HG02870 (cell line): ENCODE measurements around the gene ZCCHC18.
A peak's percentile ranks its signal among the peaks of the same experiment; 100 is the strongest.
"Not testable (repeated sequence)": the region's sequence is repeated elsewhere in the genome, so short reads cannot be mapped to it uniquely, and the experiment has no call there.

Experiments
- ATAC-seq: cut with Tn5 transposase; IDR thresholded peaks from one replicate; pipeline ENCODE4 v1.9.1; 2021; ENCODE audit warnings: mild to moderate bottlenecking, moderate library complexity; ENCODE audit not compliant: unreplicated experiment

Gene ZCCHC18

GRCh38 chrX:104112326-104112951 is at the start of gene ZCCHC18:
ZCCHC18 (plus strand) TSS chrX:104112523; CDS start chrX:104114112, 1,589 bp downstream.
- ATAC-seq = peak; percentile 56

DNA sequence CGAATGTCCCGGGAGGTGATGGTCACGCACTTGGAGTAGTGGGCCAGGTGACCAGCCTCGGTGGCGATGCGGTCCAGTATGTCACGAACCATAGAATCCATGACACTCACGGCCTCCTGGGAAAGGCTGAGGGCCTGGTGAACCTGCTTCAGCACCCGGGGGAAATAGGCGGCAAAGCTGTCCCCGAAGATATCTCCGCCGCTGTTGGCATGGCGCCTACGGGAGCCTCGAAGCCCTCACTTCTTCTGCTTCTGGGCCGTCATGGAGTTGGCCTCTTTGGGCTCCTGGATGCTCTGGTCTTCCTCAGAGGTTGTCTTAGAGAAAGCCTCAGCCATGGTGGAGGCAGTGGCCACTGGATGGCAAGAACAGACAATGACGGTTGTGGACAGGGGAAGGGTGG is 49.7 kb upstream of the ZCCHC18 start:
- ATAC-seq = not testable (repeated sequence)

DNA sequence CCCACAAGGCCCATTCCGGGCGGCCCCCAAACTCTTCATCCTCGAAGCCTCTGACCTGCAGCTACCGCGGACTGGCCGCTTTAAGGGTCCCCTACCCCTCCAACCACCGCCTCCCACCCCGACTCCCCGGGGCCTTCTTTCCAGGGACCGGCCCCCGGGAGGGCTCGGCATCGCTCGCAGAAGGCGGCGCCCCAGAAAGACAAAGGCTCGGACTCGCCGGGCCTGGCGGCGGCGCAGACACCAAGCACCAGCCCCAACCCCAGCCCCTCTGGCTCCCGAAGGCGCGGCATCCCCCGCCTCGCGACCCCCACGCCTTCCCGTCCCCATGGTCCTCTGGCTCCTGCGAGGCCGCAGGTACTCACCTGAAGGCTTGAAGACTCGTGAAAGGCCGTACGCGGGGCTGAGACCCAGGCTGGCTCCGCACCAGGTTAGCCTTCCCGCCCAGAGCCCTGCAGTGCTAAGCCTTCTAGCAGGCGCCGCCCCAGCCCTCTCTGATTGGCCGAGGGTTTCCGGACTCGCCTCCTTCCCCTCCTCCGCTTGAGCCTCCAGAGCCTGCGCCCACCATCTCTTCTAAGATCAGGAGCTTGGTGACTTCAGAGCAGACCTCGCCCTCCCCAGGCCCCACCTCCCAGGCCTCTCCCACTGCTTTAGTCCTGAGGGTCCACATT is 36.4 kb upstream of the ZCCHC18 start, which contains the start of gene TMSB15C:
Gene TMSB15C, minus strand, starts transcription at position 459 of the 668 bp plus-strand sequence.
- peak; percentile 98 for ATAC-seq

- ATAC-seq = not testable (repeated sequence)
These were observed 34.5 kb upstream of the ZCCHC18 start for GRCh38 chrX:104077854-104078253.

- no peak for ATAC-seq
These were observed 28.3 kb upstream of the ZCCHC18 start for GRCh38 chrX:104084063-104084462.

GRCh38 chrX:104084534-104085277 is 27.6 kb upstream of the ZCCHC18 start:
- no peak for ATAC-seq

DNA sequence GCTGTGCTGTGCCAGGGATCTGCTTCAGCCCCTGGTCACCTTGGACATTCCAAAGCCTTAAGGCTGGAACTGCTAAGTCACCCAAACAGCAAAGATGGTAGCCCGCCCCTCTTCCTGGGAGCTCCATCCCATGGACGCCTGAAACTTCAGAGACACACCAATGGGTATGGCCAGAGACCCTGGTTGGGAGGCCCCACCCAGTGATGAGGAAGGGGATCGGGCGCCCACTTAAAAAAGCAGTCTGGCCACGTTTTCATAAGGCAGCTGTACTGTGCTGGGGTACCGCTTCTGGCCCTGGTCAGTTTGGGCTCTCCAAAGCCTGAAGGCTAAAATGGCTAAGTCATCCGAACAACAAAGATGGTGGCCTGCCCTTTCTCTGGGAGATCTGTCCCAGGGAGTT is 26.8 kb upstream of the ZCCHC18 start:
- no peak for ATAC-seq

DNA sequence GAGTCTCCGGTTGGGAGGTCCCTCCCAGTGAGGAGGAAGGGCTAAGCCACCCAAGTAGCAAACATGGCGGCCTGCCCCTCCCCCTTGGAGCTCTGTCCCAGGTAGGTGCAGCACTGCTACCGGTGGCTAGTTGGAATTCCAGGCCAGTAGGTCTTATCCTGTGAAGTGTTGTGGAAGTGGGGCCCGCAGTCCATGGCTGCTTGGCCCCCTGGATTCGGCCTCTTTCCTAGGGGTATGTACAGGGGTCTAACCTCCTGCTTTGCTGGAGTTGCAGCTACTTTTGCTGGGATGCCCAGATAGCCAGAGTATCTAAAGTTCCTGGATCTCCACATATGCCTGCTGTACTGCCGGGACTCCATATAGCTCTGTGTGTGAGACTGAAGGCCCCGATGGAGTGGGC is 26.4 kb upstream of the ZCCHC18 start:
- ATAC-seq = no peak

- ATAC-seq = peak; percentile 83
These were observed 14.0 kb upstream of the ZCCHC18 start for GRCh38 chrX:104098151-104098808.

- no peak for ATAC-seq
These were observed 13.4 kb upstream of the ZCCHC18 start for GRCh38 chrX:104098919-104099318.

- no peak for ATAC-seq
These were observed 7.6 kb upstream of the ZCCHC18 start for GRCh38 chrX:104104676-104105075.

DNA sequence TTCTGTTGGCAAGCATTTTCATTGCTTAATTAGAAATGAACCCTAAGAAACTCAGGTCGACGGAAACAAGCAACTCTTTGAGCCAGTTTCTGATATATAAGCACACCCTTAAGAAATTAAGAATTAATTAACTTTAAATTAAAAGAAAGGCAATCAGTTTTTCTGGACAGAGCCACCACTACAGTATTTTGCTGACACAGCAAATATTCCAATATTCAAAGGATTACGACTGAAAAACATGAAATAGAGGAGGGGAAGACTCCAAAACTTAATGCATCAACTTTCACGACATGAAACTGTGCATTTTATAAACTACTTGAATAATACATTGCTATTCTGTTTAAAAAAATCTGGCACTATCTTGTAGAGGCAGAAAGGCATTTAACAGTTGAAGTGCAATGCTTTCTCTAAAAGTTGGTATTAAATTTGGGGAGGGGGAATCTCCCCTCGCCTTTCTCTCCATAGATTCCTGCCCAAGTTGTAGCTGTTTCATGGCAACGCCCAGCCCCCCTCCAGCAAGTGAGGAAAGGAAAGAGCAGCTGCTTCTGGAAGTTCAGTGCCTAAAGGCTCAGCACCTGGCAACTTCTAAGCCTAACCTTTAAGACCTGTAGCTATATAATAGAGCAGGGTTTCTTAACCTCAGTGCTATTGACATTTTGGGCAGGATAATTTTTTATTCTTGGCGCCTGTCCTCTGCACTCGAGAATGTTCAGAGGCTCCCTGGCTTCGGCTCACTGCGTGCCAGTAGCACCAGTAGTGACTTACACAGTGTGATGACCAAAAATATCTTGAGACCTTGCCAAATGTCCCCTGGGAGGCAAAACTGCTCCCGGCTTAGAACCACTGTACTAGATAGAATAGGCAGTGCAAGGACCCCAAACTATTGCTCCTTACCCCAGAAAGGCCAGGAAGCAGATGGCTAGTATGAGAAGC is 6.7 kb upstream of the ZCCHC18 start:
- ATAC-seq = no peak

DNA sequence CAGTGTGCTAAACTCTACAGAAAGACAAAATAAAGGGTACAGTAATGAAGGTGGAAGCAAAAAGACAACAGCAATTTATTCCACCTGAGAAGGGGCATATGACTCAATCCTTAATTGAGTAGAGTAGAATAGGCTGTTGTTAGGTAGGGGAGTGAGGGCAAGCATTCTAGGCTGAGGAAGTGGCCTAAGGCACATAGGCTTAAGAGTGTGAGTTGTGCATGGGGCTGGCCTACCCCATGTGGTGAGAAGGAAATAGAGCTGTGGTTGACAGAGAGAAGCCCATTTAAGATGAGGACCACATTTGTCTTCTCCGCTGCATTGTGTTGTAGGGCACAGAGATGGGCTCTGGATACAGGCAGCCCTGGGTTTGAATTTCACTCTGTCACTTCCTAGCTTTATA is 3.4 kb upstream of the ZCCHC18 start:
- no peak for ATAC-seq

- ATAC-seq = peak; percentile 80
These were observed 1.7 kb upstream of the ZCCHC18 start for GRCh38 chrX:104110491-104111240.

DNA sequence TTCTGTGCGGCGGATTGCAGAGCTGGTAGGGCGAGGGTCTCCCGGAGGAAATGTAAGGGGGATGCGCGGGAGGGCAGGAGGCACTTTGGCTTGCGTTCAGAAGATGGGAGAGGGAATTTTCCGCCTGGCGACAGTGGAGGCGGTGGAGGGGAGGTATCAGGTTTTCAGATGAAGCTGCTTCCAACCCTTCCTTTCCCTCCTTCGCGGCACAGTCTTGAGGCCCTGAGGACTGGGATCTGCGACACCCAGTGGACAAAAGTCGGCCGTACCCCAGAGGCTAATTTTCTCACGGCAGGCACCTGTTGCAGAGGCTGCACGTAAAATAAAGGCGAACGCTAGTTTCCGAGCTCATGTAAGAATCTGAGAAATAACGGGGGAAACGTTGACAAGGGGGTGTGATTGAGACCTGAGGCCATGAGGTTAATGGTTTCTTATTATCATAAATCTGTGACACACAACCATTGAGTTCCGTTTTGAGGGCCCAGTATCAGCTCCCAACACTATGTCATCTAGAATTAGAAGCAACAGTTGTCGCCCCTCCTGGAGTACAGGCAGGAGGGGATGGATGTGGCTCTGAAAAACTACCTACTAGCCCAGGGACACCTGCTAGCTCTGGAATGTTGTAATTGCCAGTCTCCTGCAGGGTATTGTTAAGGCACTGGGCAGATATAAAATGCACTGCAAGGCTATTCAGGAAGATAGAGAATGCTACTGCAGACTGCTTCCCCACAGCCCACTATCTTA is 1.1 kb downstream of the ZCCHC18 start:
- peak; percentile 28 for ATAC-seq

DNA sequence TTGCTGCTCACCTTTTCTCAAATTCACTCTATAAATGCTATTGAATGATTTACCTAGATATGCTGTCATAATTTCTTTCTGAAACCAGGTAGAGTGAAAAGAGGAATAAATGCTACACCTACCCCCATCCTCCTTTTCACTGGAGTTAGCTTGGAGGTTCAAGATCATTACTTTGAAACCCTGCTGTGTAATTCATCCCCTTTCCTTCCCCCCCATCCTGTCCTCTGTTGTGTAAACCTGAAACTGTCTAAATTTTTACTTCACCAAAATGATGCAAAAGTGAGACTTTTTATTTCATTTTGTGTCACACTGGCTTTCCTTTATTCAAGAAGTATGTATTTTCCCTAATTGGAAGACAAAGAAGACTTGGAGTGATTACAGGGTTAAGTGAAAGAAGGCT is 5.4 kb downstream of the ZCCHC18 start:
- no peak for ATAC-seq

- no peak for ATAC-seq
These were observed 6.4 kb downstream of the ZCCHC18 start for GRCh38 chrX:104118765-104119164.

- no peak for ATAC-seq
These were observed 10.5 kb downstream of the ZCCHC18 start for GRCh38 chrX:104122829-104123228.

DNA sequence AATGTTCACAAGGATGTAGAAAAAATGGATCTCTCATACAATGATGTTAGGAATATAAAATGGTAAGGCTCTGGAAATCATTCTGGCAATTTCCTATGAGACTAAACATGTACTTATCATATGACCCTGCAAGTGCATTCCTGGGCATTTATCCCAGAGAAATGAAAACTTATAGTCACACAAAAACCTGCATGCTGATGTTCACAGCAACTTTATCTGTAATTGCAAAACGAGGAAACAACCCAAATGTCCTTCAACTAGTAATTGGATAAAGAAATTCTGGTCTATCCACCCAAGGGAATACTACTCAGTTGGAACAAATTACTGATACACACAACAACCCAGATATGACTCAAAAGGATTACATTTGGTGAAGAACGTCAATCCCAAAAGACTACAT is 14.5 kb downstream of the ZCCHC18 start:
- ATAC-seq = no peak
